Hematopoietic multipotent progenitor cell treated with erythropoietin and hydrocortisone succinate and interleukin-3 and kit ligand, for 6 days (in vitro differentiated cells): ENCODE data around the gene RFX4.

Experiments used
- DNase-seq: peaks from one replicate; pipeline ENCODE4 v3.0.0-alpha.2; 2015

Gene RFX4

GRCh38 chr12:106769546-106769945 lies 186.7 kb downstream of the RFX4 start:
- DNase-seq = no peak

GRCh38 chr12:106771425-106771824 lies 188.6 kb downstream of the RFX4 start:
- no peak for DNase-seq

- peak; percentile 15 for DNase-seq
Measured at GRCh38 chr12:106773286-106774004, 190.6 kb downstream of the RFX4 start.

- peak; percentile 99 for DNase-seq
Measured at GRCh38 chr12:106774005-106774807, 191.4 kb downstream of the RFX4 start, which contains the start of gene RIC8B. Gene RIC8B, plus strand, starts transcription at chr12:106774682. Its CDS starts 64 bp downstream, at chr12:106774746.

GRCh38 chr12:106774808-106775524 lies 192.2 kb downstream of the RFX4 start:
- peak; percentile 20 for DNase-seq

- no peak for DNase-seq
Measured at GRCh38 chr12:106776897-106777296, 194.1 kb downstream of the RFX4 start.

- DNase-seq = peak; percentile 77
Measured at GRCh38 chr12:106780010-106780631, 197.3 kb downstream of the RFX4 start.

GRCh38 chr12:106782619-106783018 lies 199.8 kb downstream of the RFX4 start:
- no peak for DNase-seq

- DNase-seq = no peak
Measured at GRCh38 chr12:106783515-106783914, 200.7 kb downstream of the RFX4 start.

GRCh38 chr12:106790020-106790419 lies 207.2 kb downstream of the RFX4 start:
- peak; percentile 38 for DNase-seq

GRCh38 chr12:106791531-106791930 lies 208.7 kb downstream of the RFX4 start:
- DNase-seq = no peak

- DNase-seq = no peak
Measured at GRCh38 chr12:106794369-106794768, 211.6 kb downstream of the RFX4 start.

- no peak for DNase-seq
Measured at GRCh38 chr12:106801167-106801708, 218.4 kb downstream of the RFX4 start.

GRCh38 chr12:106801830-106802533 lies 219.2 kb downstream of the RFX4 start:
- DNase-seq = peak; percentile 5

- DNase-seq = no peak
Measured at GRCh38 chr12:106804668-106805067, 221.9 kb downstream of the RFX4 start.
